Renal cortex interstitium (tissue), 11 donors: ENCODE data around the gene SYNJ2. TPM values are rescaled to one million over a fixed set of nuclear protein-coding genes. Genes with fewer than 3 reads are reported as not detected.
A peak's percentile ranks its signal among the peaks of the same experiment; 100 is the strongest.
"Not testable (repeated sequence)": the region's sequence is repeated elsewhere in the genome, so short reads cannot be mapped to it uniquely, and the experiment has no call there.

ENCODE experiments used
- DNase-seq, 11 donors: peaks; one replicate each; pipeline ENCODE4 v3.0.0-alpha.2; 2013; ENCODE audit warnings: low read depth in 9 of 11, low spot score in 4 of 11; ENCODE audit errors: extremely low read depth in 1 of 11
- polyA plus RNA-seq, 3 donors: library from polyadenylated mRNA; unstranded; fragments of 120-200 nt; gene quantifications; one replicate each; pipeline ENCODE4 v1.2.1, GENCODE V29; 2013; ENCODE audit not compliant: insufficient read length in 3 of 3

Gene SYNJ2
- polyA plus RNA-seq, 3 donors = 11.0 to 11.5 (median 11.4) TPM

DNA sequence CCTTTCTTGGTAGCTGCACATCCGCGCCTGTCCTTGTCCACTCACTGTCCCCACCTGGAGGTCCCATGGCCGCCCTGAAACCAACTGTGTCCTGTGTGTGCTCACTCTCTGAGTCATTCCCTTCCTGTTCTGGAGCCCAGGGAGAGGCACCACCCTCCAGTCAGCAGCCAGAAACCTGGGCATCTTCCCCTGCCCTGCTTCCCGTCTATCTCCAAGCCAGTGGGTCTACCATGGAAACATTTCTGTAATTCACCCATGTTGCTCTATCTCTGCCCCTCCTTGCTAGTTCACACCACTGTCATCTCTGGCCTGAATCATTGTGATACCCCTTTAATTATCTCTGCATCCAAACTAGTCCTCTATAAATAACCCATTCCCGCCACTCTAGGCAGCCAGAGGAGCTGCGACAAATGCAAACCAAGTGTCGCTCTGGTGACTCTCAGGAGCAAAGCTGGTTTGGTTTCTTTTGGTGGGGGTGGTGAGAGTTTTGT is 28.8 kb upstream of the SYNJ2 start:
- no peak for DNase-seq

DNA sequence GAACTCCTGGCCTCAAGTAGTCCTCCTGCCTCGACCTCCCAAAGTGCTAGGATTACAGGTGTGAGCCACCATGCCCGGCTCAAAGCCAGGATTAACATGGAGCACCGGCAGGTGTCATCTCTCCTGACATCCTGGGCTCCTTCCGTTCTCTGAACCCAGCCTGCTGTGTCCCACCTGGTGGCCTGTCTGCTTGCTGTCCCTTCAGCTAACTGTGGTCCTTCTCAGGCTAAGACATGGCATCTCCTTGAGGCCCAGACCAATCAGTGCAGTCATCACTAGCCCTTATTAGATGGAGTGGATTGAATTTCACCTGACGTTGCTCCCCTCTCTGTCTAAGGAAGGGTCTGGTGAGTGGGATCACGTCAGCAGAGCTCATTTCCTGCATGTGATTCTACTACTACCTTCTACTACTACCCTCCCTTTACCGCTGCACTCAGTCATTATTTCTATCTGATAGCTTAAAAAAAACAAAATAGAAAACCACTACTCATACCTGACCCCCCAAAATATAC is 28.0 kb upstream of the SYNJ2 start:
- DNase-seq = no peak

DNA sequence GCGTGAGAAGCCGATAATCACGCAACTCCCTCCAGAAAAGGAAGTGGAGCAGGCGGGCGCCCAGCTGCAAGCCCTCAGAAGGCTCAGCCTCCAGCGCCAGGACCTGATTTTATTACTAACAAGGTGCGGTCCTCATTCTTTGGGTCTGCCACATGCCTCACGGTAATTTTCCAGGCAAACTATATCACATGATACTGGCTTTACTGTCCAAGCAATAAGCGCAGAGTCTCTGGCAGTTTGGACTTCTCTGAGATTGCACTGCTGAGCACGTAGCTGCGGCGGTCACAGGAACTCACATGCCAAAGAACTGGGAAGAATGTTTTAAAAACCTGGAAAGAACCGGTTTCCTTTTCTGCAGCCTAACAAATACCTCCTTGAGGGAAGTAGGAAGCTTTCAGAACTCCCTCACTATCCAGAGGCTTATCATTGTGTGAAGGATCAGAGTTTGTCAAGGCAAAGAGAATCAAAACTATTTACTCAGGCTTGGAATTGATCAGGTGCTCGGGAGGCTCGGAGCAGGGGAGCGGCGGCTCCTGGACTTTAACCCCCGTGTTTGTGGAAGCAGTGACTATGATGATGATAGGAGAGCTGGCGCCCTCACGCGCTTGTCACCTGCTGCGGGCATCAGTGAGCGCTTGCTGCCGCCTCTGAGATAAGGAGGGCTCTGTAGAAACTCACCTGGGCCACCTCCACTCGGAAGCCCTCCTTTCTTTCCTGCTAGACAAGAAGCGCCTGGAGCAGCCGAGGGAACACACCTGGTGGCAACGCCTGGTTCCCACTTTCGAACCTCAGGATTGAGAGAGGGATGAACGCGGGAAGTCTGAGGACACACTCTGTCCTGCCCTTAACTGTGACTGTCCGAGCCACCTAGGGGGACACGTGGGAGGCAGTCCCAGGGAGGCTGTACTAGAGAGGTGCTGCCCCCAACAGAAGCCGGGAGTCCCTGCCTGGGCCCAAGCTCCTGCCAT is 27.2 kb upstream of the SYNJ2 start:
- peak in 8 of 11 donors; percentile 6 to 50 (median 23) for DNase-seq

DNA sequence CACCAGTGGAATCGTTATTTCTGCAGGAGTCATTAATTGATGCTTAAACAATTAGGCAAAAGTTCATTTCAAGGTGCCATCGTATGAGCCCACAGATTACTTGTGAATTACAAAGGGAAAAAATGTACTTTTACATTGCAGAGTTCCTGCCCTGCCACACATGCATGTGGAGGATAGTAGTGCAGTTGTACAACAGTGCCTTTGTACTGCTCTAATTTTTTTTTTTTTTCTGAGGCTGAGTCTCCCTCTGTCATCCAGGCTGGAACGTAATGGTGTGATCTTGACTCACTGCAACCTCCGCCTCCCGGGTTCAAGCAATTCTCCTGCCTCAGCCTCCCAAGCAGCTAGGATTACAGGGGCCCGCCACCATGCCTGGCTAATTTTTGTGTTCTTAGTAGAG is 26.0 kb upstream of the SYNJ2 start:
- no peak for DNase-seq

DNA sequence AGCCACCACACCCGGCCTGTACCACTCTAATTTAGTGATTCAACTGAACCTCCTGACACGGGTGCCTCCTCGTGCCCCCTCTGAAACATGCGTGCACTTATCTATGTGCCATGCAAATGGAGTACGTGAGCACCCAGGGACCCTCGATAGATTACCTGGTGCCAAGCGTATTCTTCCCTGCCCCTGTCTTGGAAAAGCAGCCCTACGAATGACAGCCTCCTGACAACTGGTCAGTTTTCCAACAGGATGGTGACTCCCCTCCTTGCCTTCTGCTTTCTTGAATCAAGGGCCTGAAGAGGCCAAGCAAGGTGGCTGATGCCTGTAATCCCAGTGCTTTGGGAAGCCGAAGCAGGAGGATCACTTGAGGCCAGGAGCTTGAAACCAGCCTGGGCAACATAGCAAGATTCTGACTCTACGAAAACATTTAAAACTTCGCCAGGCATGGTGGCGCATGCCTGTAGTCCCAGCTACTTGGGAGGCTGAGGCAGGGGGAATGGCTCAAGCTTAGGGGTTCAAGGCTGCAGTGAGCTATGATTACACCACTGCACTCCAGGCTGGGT is 25.4 kb upstream of the SYNJ2 start:
- no peak for DNase-seq

DNA sequence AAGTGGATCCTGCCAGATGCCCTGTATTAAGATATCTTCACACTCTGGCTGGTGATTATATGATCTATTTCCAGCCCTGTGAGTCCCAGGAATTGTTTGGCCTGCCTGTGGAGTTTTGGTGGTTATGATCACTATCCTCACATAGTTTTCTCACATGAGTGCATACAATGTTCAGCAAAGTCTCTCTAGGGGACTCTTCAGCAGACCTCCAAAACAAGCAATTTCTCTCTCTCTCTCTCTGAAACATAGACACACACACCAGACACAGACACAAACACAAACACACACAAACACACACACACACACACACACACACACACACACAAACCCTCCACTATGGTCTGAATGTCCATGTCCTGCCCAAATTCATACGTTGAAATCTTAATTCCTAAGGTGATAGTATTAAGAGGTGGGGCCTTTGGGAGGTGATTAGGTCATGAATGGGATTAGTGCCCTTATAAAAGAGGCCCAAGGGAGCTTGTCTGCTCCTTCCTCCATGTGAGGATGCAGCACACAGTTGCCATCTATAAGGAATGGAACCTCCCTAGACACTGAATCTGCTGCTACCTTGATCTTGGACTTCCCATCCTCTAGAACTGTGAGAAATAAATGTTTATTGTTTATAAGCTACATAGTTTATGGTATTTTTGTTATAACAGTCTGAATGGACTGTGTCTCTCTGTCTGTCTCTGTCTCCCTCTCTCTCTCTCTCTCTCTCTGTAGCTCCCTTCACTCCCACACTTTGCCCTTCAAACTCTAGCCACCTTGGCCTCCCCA is 22.0 kb upstream of the SYNJ2 start:
- DNase-seq = no peak

DNA sequence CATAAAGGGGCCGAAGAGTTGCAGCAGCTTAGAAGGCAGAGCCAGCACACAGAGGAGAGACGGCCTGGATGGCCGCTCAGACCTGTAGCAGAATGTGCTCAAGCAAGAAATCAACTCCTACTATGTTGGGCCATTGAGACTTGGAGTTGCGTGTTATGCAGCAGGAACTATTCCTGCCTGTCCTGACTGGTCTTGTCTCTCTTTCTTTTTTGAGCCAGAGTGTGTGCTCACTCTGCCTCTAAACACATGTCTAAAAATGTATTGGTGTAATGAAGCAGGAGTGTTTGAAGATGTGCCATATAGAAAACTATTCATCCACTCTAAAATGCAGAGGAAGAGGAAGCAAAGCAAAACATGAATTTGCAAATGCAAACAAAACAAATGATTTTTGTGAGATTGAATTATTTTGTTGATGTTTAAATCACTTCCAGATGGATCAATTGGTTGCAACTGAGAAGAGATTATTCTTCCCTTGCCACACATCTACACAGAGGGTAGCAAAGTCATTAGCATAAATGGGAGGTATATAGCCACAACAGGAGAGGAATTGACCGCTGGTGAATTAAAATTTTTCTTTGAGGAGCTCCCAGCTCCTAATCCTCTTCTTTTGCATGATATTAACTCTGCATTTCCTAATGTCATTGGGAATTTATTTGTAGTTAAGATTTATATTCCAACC is 20.4 kb upstream of the SYNJ2 start:
- no peak for DNase-seq

DNA sequence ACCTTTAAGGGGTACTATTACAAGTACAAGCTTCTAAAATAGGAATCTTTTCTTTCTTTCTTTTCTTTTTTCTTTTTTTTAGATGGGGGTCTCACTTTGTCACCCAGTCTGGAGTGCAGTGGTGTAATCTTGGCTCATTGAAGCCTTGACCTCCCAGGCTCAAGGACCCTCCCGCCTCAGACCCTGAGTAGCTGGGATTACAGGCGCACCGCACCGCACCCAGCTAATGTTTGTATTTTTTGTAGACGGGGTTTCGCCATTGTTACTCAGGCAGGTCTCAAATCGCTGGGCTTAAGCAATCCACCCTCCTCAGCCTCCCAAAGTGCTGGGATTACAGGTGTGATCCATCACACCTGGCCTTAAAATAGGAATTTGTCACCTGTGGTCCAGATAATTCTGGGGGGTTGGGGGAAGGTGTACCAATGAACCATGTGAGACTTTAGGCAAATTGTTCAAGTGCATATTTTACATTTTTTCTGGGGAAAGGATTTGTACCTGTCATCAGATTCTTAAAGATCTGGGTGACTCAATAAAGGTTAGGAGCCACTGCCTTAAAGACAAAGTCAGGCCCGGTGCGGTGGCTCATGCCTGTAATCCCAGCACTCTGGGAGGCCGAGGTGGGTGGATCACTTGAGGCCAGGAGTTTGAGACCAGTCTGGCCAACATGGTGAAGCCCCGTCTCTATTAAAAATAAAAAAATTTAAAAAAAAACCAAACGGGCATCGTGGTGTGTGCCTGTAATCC is 19.7 kb upstream of the SYNJ2 start:
- DNase-seq = no peak

DNA sequence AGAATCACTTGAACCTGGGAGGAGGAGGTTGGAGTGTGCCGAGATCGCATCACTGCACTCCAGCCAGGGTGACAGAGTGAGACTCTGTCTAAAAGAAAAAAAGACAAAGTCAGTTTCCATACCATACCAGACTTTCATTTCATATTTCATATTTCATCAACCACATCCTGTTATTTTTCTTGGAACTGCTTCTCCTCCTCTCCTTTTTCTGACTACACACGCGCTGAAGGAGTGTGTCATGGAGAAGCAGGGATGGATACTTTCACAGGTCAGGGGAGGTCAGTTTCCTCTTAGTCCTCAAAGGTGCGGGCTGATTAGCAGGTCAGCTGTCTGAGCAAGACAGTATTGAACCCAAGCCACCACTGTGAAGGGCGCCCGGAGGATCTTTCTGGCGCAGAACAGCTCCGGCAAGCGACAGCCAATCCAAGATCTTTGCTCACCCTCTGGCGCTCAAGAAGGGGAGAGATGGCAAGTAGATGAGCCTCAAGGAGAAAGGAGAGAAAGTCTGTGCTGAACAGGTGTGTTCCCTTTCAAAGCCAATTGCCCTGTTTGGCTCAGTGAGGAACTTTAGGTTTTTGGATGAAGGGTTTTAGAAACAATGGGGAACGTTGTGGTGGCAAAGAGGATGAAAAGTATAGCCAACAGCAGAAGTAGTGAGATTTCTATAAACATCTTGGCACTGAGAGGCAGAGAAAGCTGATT is 18.9 kb upstream of the SYNJ2 start:
- no peak for DNase-seq

DNA sequence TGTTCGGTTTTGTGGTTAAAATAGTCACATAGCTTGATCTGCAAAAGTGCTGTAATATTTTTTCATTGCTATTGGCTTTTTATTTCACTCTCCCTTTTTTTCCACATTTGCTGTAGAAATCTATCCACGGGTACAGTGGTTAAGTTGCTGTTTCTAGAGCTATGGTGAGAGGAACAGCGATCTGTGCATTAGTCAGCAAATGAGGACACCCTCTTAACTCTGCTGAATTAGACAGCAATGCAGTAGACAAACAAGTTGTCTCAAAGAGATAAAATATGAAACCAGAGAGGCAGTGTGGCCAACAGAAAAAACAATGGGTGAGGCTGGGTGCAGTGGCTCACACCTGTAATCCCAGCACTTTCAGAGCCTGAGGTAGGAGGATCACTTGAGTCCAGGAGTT is 17.6 kb upstream of the SYNJ2 start:
- DNase-seq = no peak

DNA sequence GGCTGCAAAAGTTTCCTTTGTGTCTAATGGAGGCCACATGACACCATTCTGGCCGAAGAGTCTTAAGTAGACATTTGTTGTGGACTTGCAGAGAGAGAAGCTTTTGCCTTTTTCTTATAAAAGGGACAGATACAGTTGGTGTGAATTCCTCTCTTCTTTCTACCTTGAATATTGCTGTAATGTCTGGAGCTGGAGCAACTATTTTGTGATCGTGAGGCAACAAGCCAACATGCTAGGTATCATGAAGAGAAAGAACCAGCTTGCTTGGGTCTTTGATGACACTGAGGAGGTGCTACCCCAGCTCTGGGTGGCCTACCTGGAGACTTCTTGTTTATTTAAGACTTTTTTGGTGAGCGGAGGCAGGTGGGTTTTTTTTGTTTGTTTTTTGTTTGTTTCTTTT is 16.3 kb upstream of the SYNJ2 start:
- no peak for DNase-seq

DNA sequence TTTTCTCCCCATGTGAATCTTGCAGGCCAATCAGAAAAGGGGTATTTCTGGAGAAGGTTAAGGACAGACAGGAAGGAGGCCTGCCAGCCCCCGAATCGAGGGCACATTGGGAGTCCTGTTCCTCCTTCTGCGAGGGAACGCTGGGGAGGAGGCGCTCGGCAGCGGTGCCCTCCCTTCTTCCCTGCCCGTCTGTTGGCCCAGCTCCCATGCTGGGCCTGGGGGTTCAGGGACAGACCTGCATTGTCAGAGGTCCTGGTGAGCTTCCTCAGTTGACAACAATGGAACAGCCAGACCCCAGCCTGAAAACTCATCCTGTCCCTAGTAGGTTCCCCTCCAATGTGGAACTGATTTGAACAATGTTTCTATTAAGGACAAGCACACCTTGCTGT is 15.1 kb upstream of the SYNJ2 start:
- DNase-seq = no peak

DNA sequence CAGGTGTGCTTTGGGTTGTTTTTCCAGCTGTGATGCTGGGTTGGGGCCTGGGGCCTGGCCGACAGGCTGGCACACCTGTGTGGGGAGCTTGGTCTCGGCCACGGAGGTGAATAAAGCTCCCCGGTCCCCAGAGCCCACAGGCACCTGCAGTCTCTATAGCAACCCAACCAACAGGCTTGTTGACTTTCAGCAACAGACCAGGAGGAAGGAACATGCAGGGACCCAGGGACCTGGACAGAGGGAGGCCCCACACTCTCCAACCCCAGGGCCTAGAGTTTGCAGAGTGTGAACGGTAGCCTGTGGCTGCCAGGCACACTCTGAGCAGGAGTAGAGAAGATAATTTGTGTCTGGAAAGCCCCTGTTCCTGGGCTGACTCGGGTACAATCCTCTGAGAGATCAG is 14.6 kb upstream of the SYNJ2 start:
- DNase-seq = no peak

DNA sequence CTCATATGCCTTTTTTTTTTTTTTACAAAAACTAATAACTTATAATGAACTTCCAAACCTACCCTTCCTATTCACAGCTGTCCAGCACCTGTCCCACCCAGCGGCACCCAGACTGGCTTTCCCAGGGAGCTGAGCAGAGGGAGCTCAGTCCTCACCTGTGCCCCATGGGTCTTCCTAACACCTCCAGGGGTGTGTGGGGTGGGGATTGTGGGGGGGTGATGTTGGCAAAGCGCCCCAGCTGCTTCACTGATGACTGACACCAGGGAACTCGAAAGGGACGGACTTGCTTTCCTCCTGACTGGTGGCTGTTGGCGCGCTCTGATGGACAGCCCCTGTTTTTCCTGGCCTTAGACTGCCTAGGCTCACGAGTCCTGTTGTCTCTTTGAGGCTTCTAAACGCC is 14.2 kb upstream of the SYNJ2 start:
- DNase-seq = no peak

DNA sequence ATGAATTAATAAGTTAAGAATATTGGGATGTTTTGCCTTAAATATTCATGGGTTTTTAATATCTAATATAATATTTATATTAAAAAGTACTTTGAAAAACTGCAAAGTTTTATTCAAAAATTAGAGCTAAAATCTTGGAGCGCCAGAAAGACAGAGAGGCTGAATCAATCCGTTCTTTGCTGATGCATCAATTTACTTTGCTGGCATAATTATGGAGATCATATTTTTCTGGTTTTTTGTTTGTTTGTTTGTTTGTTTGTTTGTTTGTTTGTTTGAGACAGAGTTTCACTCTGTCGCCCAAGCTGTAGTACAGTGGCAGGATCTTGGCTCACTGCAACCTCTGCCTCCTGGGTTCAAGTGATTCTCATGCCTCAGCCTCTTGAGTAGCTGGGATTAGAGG is 9.5 kb upstream of the SYNJ2 start:
- not testable (repeated sequence) for DNase-seq

DNA sequence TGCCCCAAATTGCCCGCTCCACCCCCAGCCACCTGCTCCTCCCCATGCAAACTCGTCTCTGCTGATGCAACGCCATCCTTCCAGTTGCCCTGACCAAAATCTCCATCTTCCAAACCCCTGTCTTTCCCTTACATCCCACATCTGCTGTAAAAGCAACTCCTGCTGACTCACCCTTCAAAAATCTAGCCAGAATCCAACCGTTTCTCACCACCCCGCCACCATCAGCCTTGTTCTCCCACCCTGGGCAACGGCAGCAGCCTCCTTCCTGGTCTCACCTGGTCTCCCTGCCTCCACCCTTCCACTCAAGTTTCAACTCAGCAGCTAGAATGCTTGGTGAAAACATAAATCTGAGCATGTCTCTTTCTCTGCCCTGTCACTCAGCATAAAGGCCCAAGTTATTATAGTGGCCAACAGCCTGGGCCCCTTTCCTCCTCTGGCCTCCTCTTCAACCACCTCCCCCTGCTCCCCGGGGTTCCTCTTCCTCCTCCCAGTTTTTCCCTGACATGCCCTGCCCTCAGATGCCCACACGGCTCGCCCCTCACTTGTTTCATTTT is 7.2 kb upstream of the SYNJ2 start:
- DNase-seq = no peak

DNA sequence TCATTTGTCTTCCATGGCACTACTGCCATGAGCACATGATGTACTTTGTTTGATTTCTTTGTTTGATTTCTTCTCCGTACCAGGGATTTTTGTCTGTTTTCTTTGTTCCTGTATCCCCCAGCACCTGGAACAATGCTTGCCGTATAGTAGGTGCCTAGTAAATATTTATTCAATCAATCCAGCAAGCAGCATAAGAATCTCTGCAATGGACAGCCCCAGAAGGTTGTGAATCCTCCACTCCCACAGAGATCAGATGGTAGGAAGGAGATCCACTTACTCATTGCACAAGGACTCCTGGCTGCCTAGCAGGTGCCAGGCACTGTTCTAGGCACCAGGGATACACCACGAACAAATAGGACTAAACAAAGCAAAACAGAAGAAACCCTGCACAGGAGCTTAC is 6.7 kb upstream of the SYNJ2 start:
- no peak for DNase-seq

DNA sequence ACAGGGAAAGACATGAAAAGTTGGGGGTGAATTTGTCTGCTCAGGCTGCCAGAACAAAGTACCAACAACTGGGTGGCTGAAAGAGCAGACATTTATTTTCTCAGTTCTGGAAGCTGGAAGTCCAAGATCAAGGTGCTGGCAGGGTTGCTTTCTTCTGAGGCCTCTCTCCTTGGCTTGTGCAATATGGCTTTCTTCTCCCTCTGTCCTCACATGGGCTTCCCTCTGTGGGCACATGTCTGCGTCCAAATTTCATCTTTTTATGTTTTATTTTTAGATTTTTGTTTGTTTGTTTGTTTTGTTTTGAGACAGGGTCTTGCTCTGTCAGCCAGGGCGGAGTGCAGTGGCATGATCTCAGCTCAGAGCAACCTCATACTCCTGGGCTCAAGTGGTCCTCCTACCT is 6.2 kb upstream of the SYNJ2 start:
- DNase-seq = no peak
